Heart left ventricle (tissue), 13 donors: ENCODE measurements around the gene INHA.

Source experiments
- POLR2A ChIP-seq, 2 donors: fragments of 450-650 bp; IDR thresholded peaks; one replicate each; pipeline ENCODE4 v1.6.1; 2017; ENCODE audit warnings: antibody characterized with exemption in 2 of 2, mild to moderate bottlenecking in 2 of 2, moderate library complexity in 2 of 2
- TF ChIP-seq, protein P1 (sequence below), 12 donors: fragments of 200-600 bp; sonication (generic) in 4 of 12; IDR thresholded peaks; one replicate each; pipeline versions ENCODE4 v1.5.0 to v1.8.0; 2018 to 2022; ENCODE audit warnings: antibody characterized with exemption in 12 of 12, mild to moderate bottlenecking in 5 of 12
- donor health status: ischemic (EF 13 %, LVEDD 7.1; RV severe dilation, severe dysfunction).
- donor health status: DM: no; HTN: yes; CAD: no.
- donor health status: DM: no; HTN: no; CAD: no.
- donor health status: ischemic (EF 25% LVEDD 6.9; RV normal size, moderate dysfunction).
- donor health status: ischemic (EF 25% LVEDD 5.7; RV mildly dilated, moderate dysfunction).
- donor health status: ischemic (EF 35%, LVEDD 5.7; RV mildly dilated, moderate dysfunction).
- donor health status: nonischemic (EF 11% LVEDD 7.7; RV severe dilation, severe dysfunction).
- donor health status: DM: yes; HTN: yes; CAD: no.
- donor health status: PGD.
- donor health status: ischemic (EF 29% LVEDD 5.4; RV normal size, mild dysfunction).
- donor health status: nonischemic (EF 23%, LVEDD 6.1; RV moderate dilation, normal function).

DNA sequence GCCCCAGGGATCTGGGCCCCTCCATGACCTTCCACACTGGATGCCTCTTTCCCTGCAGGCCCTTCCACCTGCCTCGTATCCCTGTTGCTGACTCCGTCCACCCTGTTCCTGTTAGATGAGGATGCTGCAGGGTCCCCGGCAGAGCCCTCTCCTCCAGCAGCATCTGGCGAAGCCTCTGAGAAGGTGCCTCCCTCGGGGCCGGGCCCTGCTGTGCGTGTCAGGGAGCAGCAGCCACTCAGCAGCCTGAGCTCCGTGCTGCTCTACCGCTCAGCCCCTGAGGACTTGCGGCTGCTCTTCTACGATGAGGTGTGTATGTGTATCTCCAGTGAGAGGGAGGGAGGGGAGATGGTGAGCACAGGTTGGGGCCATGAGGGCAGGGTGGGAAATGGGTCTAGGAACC is 42.9 kb downstream of the INHA start:
- no peak for TF ChIP-seq POLR2A (IDR thresholded peaks at IDR 0.05)
- TF ChIP-seq, protein P1, sequence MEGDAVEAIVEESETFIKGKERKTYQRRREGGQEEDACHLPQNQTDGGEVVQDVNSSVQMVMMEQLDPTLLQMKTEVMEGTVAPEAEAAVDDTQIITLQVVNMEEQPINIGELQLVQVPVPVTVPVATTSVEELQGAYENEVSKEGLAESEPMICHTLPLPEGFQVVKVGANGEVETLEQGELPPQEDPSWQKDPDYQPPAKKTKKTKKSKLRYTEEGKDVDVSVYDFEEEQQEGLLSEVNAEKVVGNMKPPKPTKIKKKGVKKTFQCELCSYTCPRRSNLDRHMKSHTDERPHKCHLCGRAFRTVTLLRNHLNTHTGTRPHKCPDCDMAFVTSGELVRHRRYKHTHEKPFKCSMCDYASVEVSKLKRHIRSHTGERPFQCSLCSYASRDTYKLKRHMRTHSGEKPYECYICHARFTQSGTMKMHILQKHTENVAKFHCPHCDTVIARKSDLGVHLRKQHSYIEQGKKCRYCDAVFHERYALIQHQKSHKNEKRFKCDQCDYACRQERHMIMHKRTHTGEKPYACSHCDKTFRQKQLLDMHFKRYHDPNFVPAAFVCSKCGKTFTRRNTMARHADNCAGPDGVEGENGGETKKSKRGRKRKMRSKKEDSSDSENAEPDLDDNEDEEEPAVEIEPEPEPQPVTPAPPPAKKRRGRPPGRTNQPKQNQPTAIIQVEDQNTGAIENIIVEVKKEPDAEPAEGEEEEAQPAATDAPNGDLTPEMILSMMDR (IDR thresholded peaks at IDR 0.05): no peak
